ENCODE measurements around the gene KCTD17. TPM values are rescaled to one million over a fixed set of nuclear protein-coding genes. Genes with fewer than 3 reads are reported as not detected.

KCTD17 gene
- total RNA-seq, 1 donor from 2014 or later, result 34.9 TPM

GRCh38 chr22:37021710-37022482, 29.6 kb upstream of the KCTD17 start:
- Histone ChIP-seq H3K27me3 (no peaks in the 10 kb centered on the region), H3K4me3 (no peak overlapping the region), H3K9me3 (no peaks in the 10 kb centered on the region), H3K36me3 (peaks cover 27 to 29% of the 10 kb centered on the region in 2 donors), H3K4me1 (peaks cover 11 to 41% of the 10 kb centered on the region in 2 donors), H3K27ac (no peak overlapping the region)
- intact Hi-C loops (cut with DNase I), result no loop called here
- TF ChIP-seq, protein P1, sequence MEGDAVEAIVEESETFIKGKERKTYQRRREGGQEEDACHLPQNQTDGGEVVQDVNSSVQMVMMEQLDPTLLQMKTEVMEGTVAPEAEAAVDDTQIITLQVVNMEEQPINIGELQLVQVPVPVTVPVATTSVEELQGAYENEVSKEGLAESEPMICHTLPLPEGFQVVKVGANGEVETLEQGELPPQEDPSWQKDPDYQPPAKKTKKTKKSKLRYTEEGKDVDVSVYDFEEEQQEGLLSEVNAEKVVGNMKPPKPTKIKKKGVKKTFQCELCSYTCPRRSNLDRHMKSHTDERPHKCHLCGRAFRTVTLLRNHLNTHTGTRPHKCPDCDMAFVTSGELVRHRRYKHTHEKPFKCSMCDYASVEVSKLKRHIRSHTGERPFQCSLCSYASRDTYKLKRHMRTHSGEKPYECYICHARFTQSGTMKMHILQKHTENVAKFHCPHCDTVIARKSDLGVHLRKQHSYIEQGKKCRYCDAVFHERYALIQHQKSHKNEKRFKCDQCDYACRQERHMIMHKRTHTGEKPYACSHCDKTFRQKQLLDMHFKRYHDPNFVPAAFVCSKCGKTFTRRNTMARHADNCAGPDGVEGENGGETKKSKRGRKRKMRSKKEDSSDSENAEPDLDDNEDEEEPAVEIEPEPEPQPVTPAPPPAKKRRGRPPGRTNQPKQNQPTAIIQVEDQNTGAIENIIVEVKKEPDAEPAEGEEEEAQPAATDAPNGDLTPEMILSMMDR (IDR thresholded peaks at IDR 0.05), result peak; percentile 24 to 63 (median 52)
- no peak for DNase-seq (ENCODE audit: low spot score in 2 of 2)

DNA sequence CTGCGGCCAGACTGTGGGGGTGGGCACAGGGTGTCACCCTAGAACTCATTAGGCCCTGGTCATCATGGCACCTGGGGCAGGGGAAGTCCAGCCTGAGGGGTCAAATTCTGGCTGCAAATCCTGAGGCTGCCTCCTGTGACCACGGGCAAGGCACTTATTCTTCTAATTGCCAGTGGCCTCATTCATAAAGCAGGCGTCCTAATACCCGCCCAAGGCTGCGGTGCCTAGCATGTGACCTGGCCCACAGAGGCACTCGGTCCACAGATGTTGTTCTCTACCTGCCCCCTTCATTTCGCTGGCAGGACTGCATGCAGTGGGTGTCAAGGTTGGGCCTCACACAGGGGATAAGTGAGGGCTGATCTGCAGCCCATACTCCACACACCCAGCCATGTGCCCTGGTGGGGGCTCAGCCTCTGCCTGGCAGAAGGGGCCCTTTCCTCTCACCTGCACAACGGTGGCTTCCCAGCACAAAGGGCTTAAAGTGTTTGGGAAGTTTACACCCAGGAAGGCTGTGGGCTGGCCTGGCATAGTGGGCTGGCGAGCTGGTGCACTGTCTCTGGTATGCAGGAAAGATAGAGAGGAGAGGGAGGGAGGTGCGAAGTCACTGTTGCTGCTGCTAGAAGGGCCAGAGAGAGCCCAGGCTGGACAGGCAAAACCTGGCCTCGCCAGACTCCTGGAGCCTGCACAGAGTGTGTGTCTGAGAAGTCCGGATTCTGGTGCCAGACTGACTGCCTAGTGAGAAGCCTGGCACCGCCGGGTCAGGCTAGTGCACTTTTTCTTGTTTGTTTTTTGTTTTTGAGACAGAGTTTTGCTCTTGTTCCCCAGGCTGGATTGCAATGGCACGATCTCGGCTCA, 28.8 kb upstream of the KCTD17 start:
- H3K4me1 ChIP-seq, result peaks cover 10 to 36% of the 10 kb centered on the region in 2 donors
- no peak for DNase-seq (ENCODE audit: low spot score in 2 of 2)
- H3K27me3 ChIP-seq, result no peaks in the 10 kb centered on the region
- H3K36me3 ChIP-seq, result peaks cover 35 to 37% of the 10 kb centered on the region in 2 donors
- TF ChIP-seq, protein P1 (IDR thresholded peaks at IDR 0.05), result no peak
- no peak overlapping the region for H3K4me3 ChIP-seq
- intact Hi-C loops (cut with DNase I), result no loop called here
- no peaks in the 10 kb centered on the region for H3K9me3 ChIP-seq
- no peak overlapping the region for H3K27ac ChIP-seq

GRCh38 chr22:37023743-37024338, 27.7 kb upstream of the KCTD17 start:
- H3K4me1 ChIP-seq, result peaks cover 7 to 27% of the 10 kb centered on the region in 2 donors
- no peaks in the 10 kb centered on the region for H3K27me3 ChIP-seq
- no peaks in the 10 kb centered on the region for H3K9me3 ChIP-seq
- intact Hi-C loops (cut with DNase I), result no loop called here
- TF ChIP-seq, protein P1 (IDR thresholded peaks at IDR 0.05), result no peak
- no peak for DNase-seq (ENCODE audit: low spot score in 2 of 2)
- H3K36me3 ChIP-seq, result peaks cover 39 to 47% of the 10 kb centered on the region in 2 donors
- H3K27ac ChIP-seq, result no peak overlapping the region
- H3K4me3 ChIP-seq, result no peak overlapping the region

DNA sequence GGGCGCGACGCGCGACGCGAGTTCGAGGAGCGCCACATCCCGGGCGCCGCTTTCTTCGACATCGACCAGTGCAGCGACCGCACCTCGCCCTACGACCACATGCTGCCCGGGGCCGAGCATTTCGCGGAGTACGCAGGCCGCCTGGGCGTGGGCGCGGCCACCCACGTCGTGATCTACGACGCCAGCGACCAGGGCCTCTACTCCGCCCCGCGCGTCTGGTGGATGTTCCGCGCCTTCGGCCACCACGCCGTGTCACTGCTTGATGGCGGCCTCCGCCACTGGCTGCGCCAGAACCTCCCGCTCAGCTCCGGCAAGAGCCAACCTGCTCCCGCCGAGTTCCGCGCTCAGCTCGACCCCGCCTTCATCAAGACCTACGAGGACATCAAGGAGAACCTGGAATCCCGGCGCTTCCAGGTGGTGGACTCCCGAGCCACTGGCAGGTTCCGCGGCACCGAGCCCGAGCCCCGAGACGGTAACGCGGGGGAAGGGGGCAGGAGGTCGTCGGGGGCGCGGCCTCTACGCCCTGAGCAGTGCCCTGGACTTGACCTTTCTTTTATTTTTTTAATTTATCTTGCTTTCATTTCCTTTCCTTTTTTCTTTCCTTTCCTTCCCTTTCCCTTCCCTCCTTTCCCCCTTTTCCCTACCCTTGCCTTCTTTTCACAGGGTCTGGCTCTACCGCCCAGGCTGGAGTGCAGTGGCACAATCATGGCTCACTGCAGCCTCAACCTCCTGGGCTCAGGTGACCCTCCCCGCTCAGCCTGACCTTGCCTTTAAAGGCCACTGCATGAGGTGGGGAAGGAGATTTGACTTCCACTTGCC, 27.0 kb upstream of the KCTD17 start:
- Histone ChIP-seq H3K27me3 (no peaks in the 10 kb centered on the region), H3K4me3 (no peak overlapping the region), H3K27ac (no peak overlapping the region), H3K4me1 (peaks cover 7 to 27% of the 10 kb centered on the region in 2 donors), H3K36me3 (peaks cover 46 to 52% of the 10 kb centered on the region in 2 donors), H3K9me3 (no peaks in the 10 kb centered on the region)
- intact Hi-C loops (cut with DNase I), result no loop called here
- TF ChIP-seq, protein P1 (IDR thresholded peaks at IDR 0.05), result no peak
- DNase-seq (ENCODE audit: low spot score in 2 of 2), result no peak

DNA sequence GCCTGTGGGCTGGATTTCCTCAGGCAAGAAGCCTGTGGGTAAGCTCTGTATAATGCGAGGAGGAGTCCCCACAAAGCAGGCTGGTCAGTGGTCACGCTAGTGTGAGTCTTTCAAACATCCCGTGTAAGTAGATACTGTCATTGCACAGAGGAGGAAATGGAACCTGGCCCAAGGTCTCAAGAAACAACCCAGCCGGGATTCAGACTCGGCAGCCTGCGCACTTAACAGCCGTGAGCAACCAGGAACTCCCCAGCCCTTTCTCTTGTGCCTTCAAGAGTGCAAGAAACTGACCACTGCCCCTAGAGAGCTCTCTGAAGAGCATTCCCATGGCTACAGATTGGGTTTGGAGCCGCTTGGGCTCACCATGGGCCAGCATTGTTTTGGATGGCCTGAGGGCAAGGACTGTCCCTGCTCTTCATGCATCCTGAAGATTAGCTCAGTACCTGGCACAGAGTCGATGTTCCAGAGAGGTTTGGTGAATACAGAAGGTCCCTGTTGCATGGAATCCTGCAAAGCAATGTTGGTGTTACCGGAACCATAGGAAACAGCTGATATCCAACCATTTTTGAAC, 26.0 kb upstream of the KCTD17 start:
- intact Hi-C loops (cut with DNase I), result no loop called here
- Histone ChIP-seq H3K4me1 (peaks cover 3 to 25% of the 10 kb centered on the region in 2 donors), H3K4me3 (no peak overlapping the region), H3K36me3 (peaks cover 55 to 62% of the 10 kb centered on the region in 2 donors), H3K27ac (no peak overlapping the region), H3K9me3 (no peaks in the 10 kb centered on the region), H3K27me3 (no peaks in the 10 kb centered on the region)
- no peak for DNase-seq (ENCODE audit: low spot score in 2 of 2)
- TF ChIP-seq, protein P1 (IDR thresholded peaks at IDR 0.05), result no peak
